Mesendoderm (in vitro differentiated cells): ENCODE results near the gene VWA8. TPM values are rescaled to one million over a fixed set of nuclear protein-coding genes. Genes with fewer than 3 reads are reported as not detected.

Experiments used
- DNase-seq: peaks from one replicate; pipeline ENCODE4 v3.0.0; 2013
- H2AK5ac ChIP-seq: 2 replicates; pipeline ENCODE4 v1.6.1; 2013; ENCODE audit warnings: low read length, inconsistent platforms
- H2BK120ac ChIP-seq: 2 replicates; pipeline ENCODE4 v1.6.1; 2013; ENCODE audit warnings: low read depth, mild to moderate bottlenecking, low read length, moderate library complexity, mixed read lengths
- H2BK15ac ChIP-seq: replicated peaks from 2 replicates; pipeline ENCODE4 v1.6.1; 2013; ENCODE audit warnings: low read depth, mild to moderate bottlenecking, moderate library complexity
- H2BK5ac ChIP-seq: 2 replicates; pipeline ENCODE4 v1.6.1; 2013; ENCODE audit warnings: low read length, inconsistent platforms
- H3K18ac ChIP-seq: 2 replicates; pipeline ENCODE4 v1.6.1; 2013; ENCODE audit warnings: mild to moderate bottlenecking, low read length, mixed read lengths
- H3K23ac ChIP-seq: one replicate; pipeline ENCODE4 v1.6.1; 2013; ENCODE audit warnings: low read length
- H3K27ac ChIP-seq: 2 replicates; pipeline ENCODE4 v1.5.1; 2013; ENCODE audit warnings: low read depth, mild to moderate bottlenecking, inconsistent platforms, low read length, moderate library complexity
- H3K27me3 ChIP-seq: 2 replicates; pipeline ENCODE4 v1.6.1; 2013; ENCODE audit warnings: low read length, control low read depth, mild to moderate bottlenecking, inconsistent platforms; ENCODE audit not compliant: insufficient read depth, poor library complexity
- H3K36me3 ChIP-seq: 2 replicates; pipeline ENCODE4 v1.6.1; 2013; ENCODE audit warnings: low read length, inconsistent platforms; ENCODE audit not compliant: control insufficient read depth, insufficient read depth
- H3K4ac ChIP-seq: one replicate; pipeline ENCODE4 v1.6.1; 2013; ENCODE audit warnings: low read depth, mild to moderate bottlenecking, low read length, moderate library complexity
- H3K4me1 ChIP-seq: 2 replicates; pipeline ENCODE4 v1.6.1; 2013; ENCODE audit warnings: low read depth, low read length, inconsistent platforms; ENCODE audit not compliant: control insufficient read depth
- H3K4me2 ChIP-seq: 2 replicates; pipeline ENCODE4 v1.6.1; 2013; ENCODE audit warnings: low read length
- H3K4me3 ChIP-seq: 2 replicates; pipeline ENCODE4 v1.5.1; 2013; ENCODE audit warnings: mild to moderate bottlenecking, low read length
- H3K56ac ChIP-seq: one replicate; pipeline ENCODE4 v1.6.1; 2013; ENCODE audit warnings: low read length
- H3K79me1 ChIP-seq: 2 replicates; pipeline ENCODE4 v1.6.1; 2013; ENCODE audit warnings: low read length, inconsistent platforms
- H3K79me2 ChIP-seq: 2 replicates; pipeline ENCODE4 v1.6.1; 2013; ENCODE audit warnings: mild to moderate bottlenecking, low read length; ENCODE audit not compliant: control insufficient read depth, insufficient read depth
- H3K9ac ChIP-seq: 2 replicates; pipeline ENCODE4 v1.6.1; 2013; ENCODE audit warnings: low read length, inconsistent platforms
- H4K5ac ChIP-seq: one replicate; pipeline ENCODE4 v1.6.1; 2013; ENCODE audit warnings: low read length
- H4K8ac ChIP-seq: one replicate; pipeline ENCODE4 v1.6.1; 2013; ENCODE audit warnings: low read depth, mild to moderate bottlenecking, control low read depth, low read length, moderate library complexity
- WGBS: extraction: QIAGEN DNeasy Blood & Tissue Kit; methylation state at CpG from one replicate; pipeline ENCODE4 v1.1.7; 2013; ENCODE audit warnings: low lambda C conversion rate, missing lambda C conversion rate; ENCODE audit not compliant: insufficient coverage; ENCODE audit errors: extremely low coverage; 5-methylcytosine and 5-hydroxymethylcytosine counted together
- polyA plus RNA-seq, 2 experiments: library from polyadenylated mRNA; stranded (reverse); fragments of 200-250 nt; gene quantifications; one replicate each; pipeline ENCODE4 v1.2.3, GENCODE V29; 2013

The VWA8 gene
- polyA plus RNA-seq (2013, experiment 1 of 2) = 8.9 TPM
- 8.7 TPM for polyA plus RNA-seq (2013, experiment 2 of 2)

DNA sequence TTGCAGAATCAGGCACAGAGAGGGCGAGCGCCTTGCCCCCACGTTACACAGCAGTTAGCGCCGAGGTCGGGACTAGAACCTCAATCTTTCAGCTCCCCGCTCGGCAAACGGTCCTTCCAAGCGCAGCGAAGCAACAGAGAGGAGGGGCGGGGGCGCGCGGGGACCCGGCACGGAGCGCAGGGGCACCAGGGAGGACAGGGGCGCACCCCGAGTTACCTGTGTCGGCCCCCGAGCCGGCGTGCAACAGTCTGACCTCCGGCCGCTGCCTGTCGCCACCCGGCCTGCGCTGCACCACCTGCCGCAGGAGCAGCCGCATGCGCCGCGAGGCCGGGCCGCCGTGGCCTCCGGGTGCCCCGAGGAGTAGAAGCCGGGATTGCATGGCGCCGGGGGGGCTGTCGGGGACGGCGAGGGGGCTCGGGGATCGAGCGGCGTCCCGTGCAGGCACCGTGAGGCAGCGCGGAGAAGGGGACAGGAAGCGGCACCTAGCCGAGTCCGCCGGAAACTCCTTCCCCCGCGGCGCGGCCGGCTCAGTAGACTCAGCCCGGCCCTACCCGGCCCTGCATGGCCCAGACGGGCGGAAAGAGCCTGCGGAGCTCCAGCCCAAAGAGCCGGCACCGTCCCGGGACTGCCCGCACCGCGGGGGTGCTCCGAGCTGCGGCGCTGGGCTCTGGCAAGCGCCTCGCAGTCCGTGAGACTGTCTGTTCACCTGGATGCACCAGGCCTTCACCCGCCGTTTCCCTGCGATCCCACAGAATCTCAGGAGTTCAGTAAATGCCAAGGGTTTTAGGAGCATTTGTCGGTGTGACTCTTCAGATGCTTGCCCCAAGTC is at the start of gene VWA8:
Gene VWA8, minus strand, starts transcription at position 473 of the 829 bp plus-strand sequence. Its CDS starts 94 bp downstream, at position 379.
- Histone ChIP-seq H3K9ac (peak within 1 kb of the TSS; percentile 84), H2BK120ac (no peak within 1 kb of the TSS), H3K27me3 (no peaks in the 10 kb centered on the region), H3K79me2 (peaks cover 9% of the 10 kb centered on the region), H4K8ac (no peak within 1 kb of the TSS), H3K79me1 (peaks cover 2% of the 10 kb centered on the region), H3K36me3 (no peaks in the 10 kb centered on the region), H3K4me3 (peak within 1 kb of the TSS; percentile 80), H3K23ac (peak within 1 kb of the TSS; percentile 94), H3K18ac (peak within 1 kb of the TSS; percentile 96), H2BK5ac (peak within 1 kb of the TSS; percentile 37), H3K27ac (peak within 1 kb of the TSS; percentile 48), H3K4me1 (no peaks in the 10 kb centered on the region), H2BK15ac (no peak within 1 kb of the TSS), H3K4me2 (peak within 1 kb of the TSS; percentile 94), H2AK5ac (no peak within 1 kb of the TSS), H3K56ac (peak within 1 kb of the TSS; percentile 97), H4K5ac (peak within 1 kb of the TSS; percentile 44), H3K4ac (peak within 1 kb of the TSS; percentile 88)
- DNase-seq = peak; percentile 93
- no CpG with 5 or more reads among the region's 83 CpGs for WGBS

DNA sequence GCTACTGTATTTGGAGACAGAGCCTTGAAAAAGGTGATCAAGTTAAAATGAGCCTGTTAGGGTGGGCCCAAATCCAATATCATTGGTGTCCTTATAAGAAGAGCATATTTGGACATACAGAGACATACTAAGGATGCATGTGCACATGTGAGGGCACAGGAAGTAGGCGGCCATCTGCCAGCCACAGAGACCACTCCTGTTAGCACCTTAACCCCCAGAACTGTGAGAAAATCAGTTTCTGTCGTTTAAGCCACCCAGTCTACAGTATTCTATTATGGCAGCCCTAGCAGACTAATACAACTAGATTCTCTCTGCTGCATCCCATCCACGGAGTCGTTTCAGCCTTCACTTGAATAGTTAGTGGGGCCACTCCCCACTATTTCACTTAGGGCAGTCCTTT is 48.1 kb upstream of the VWA8 start:
- no peak overlapping the region for H3K4ac ChIP-seq
- no peaks in the 10 kb centered on the region for H3K79me2 ChIP-seq
- no peak overlapping the region for H2AK5ac ChIP-seq
- H3K4me3 ChIP-seq = no peak overlapping the region
- no peak overlapping the region for H2BK15ac ChIP-seq
- H4K8ac ChIP-seq = no peak overlapping the region
- no peaks in the 10 kb centered on the region for H3K4me1 ChIP-seq
- H4K5ac ChIP-seq = no peak overlapping the region
- H3K9ac ChIP-seq = no peak overlapping the region
- H3K27me3 ChIP-seq = no peaks in the 10 kb centered on the region
- no peak overlapping the region for H2BK5ac ChIP-seq
- H3K56ac ChIP-seq = no peak overlapping the region
- no peaks in the 10 kb centered on the region for H3K79me1 ChIP-seq
- no peak for DNase-seq
- no peak overlapping the region for H2BK120ac ChIP-seq
- no peak overlapping the region for H3K23ac ChIP-seq
- no peak overlapping the region for H3K18ac ChIP-seq
- no peak overlapping the region for H3K4me2 ChIP-seq
- H3K27ac ChIP-seq = no peak overlapping the region
- no CpG with 5 or more reads among the region's 4 CpGs for WGBS
- H3K36me3 ChIP-seq = no peaks in the 10 kb centered on the region

DNA sequence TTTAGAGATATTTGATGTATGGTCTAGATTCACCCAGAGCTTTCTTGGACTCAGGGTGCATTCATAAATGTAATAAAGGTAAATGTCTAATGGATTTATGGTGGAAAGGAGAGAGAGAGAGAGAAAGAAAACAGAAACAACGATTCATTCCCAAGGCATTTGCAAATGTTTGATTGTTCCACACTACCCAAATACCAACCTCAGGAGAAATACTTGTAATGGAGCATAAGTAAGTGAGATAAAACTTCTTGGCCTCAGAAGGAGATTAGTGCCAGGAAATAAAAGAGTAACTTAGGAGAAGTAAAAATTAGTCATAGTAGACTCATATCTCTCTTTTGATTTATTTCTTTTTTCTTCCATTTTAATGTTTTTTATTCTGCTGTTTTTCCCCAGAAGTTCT is 46.9 kb upstream of the VWA8 start:
- Histone ChIP-seq H3K4ac (no peak overlapping the region), H3K36me3 (no peaks in the 10 kb centered on the region), H3K9ac (no peak overlapping the region), H4K5ac (no peak overlapping the region), H2BK15ac (no peak overlapping the region), H3K4me3 (no peak overlapping the region), H2BK120ac (no peak overlapping the region), H3K23ac (no peak overlapping the region), H3K4me1 (no peaks in the 10 kb centered on the region), H3K79me1 (no peaks in the 10 kb centered on the region), H2BK5ac (no peak overlapping the region), H3K27me3 (no peaks in the 10 kb centered on the region), H3K56ac (no peak overlapping the region), H2AK5ac (no peak overlapping the region), H3K79me2 (no peaks in the 10 kb centered on the region), H3K4me2 (no peak overlapping the region), H3K18ac (no peak overlapping the region), H3K27ac (no peak overlapping the region), H4K8ac (no peak overlapping the region)
- no peak for DNase-seq
- no CpG with 5 or more reads among the region's 1 CpG for WGBS

DNA sequence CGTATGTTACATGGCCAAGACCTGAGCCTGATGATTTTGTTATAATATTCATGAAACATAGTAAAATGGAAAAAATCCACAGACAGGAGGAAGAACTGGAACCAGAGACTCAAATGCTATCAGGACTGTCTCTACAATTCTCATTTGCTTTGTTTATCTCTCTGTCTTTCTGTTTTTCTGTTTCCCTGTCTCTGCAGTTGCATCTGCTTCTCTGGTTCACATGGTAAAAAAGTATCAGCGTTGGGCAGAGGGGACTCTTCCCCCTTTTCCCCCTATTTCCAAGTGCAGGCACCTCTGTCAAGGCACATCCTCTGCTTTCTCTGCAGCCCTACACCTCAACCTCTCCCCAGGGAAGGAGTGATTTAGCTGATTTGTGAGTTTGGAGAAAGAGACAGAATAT is 41.2 kb upstream of the VWA8 start:
- no peak overlapping the region for H3K23ac ChIP-seq
- H2BK120ac ChIP-seq = no peak overlapping the region
- H3K9ac ChIP-seq = no peak overlapping the region
- H3K4me3 ChIP-seq = no peak overlapping the region
- no peaks in the 10 kb centered on the region for H3K79me2 ChIP-seq
- H3K79me1 ChIP-seq = no peaks in the 10 kb centered on the region
- no CpG with 5 or more reads among the region's 2 CpGs for WGBS
- H4K5ac ChIP-seq = no peak overlapping the region
- H4K8ac ChIP-seq = no peak overlapping the region
- H2BK5ac ChIP-seq = no peak overlapping the region
- H3K27ac ChIP-seq = no peak overlapping the region
- no peak overlapping the region for H3K56ac ChIP-seq
- H2BK15ac ChIP-seq = no peak overlapping the region
- no peak overlapping the region for H3K4ac ChIP-seq
- H2AK5ac ChIP-seq = no peak overlapping the region
- no peak overlapping the region for H3K4me2 ChIP-seq
- no peaks in the 10 kb centered on the region for H3K4me1 ChIP-seq
- H3K36me3 ChIP-seq = no peaks in the 10 kb centered on the region
- H3K27me3 ChIP-seq = no peaks in the 10 kb centered on the region
- DNase-seq = no peak
- no peak overlapping the region for H3K18ac ChIP-seq

DNA sequence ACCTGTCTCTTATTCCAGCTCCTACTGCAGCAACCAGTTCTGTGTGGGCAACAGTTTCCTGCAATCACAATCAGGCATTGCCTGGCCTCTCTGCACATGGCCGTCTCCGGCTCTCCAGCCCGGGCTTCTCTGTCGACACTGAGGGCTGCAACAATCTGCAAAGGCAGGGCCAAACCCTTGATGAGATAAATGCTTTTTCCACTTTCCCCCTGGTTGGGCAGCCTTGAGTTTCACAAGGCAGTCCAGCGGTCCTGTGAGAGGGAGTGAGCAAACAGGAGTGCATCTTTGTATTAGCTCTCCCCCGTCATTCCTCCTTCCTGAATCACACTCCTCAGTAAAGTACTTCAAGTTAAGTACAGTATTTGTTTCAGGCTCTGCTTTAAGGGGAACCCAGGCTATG is 40.7 kb upstream of the VWA8 start:
- H2BK120ac ChIP-seq = no peak overlapping the region
- no peak overlapping the region for H3K18ac ChIP-seq
- no peaks in the 10 kb centered on the region for H3K4me1 ChIP-seq
- no CpG with 5 or more reads among the region's 6 CpGs for WGBS
- no peak overlapping the region for H3K27ac ChIP-seq
- peak; percentile 34 for DNase-seq
- H3K23ac ChIP-seq = no peak overlapping the region
- H3K79me1 ChIP-seq = no peaks in the 10 kb centered on the region
- no peak overlapping the region for H3K4me2 ChIP-seq
- H3K79me2 ChIP-seq = no peaks in the 10 kb centered on the region
- H3K4ac ChIP-seq = no peak overlapping the region
- no peak overlapping the region for H3K56ac ChIP-seq
- no peak overlapping the region for H3K4me3 ChIP-seq
- no peak overlapping the region for H2BK15ac ChIP-seq
- no peak overlapping the region for H2BK5ac ChIP-seq
- no peaks in the 10 kb centered on the region for H3K27me3 ChIP-seq
- no peak overlapping the region for H2AK5ac ChIP-seq
- H4K5ac ChIP-seq = no peak overlapping the region
- H4K8ac ChIP-seq = no peak overlapping the region
- no peak overlapping the region for H3K9ac ChIP-seq
- no peaks in the 10 kb centered on the region for H3K36me3 ChIP-seq
